PFSK-1 (cell line): ENCODE measurements around the gene CTRB1.

Experiments used
- POLR2AphosphoS5 ChIP-seq: IDR thresholded peaks from 2 replicates; pipeline ENCODE4 v1.6.1; 2012; ENCODE audit warnings: low read depth, mild to moderate bottlenecking, control low read depth, low read length, moderate library complexity
- SIN3A ChIP-seq: IDR thresholded peaks from 2 replicates; pipeline ENCODE4 v1.6.1; 2012; ENCODE audit warnings: mild to moderate bottlenecking, low read length, moderate library complexity, borderline replicate concordance; ENCODE audit not compliant: insufficient read depth
- TAF1 ChIP-seq: IDR thresholded peaks from 2 replicates; pipeline ENCODE4 v1.6.1; 2012; ENCODE audit warnings: low read length, control low read depth, borderline replicate concordance; ENCODE audit not compliant: insufficient read depth
- TF ChIP-seq, protein P1 (sequence below), 2 experiments: IDR thresholded peaks; 2 replicates each; pipeline versions ENCODE4 v1.6.1 to v1.8.0; 2011 to 2012; ENCODE audit warnings: low read depth in 2 of 2, low read length in 2 of 2, control low read depth in 1 of 2, inconsistent platforms in 1 of 2, mild to moderate bottlenecking in 1 of 2, moderate library complexity in 1 of 2; ENCODE audit not compliant: insufficient read depth in 1 of 2

DNA sequence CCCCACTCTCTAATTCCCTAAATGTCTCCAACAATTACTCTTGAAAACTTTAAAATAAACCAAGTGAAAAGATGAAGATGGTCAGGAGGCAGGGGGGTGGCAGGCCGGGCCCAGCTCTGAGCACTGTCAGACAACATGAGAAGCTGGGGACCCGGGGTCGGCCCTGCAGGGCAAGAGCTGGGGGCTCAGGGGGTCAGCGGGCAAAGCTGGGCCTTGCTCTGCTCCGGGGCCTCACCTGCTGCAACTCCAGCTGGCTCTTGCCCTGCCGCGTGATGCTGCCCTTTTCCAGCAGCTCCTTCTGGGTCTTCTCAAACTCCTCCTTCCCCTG lies 14.8 kb downstream of the CTRB1 start:
- TF ChIP-seq POLR2AphosphoS5 (no peak), TAF1 (no peak), SIN3A (no peak)
- TF ChIP-seq, protein P1, sequence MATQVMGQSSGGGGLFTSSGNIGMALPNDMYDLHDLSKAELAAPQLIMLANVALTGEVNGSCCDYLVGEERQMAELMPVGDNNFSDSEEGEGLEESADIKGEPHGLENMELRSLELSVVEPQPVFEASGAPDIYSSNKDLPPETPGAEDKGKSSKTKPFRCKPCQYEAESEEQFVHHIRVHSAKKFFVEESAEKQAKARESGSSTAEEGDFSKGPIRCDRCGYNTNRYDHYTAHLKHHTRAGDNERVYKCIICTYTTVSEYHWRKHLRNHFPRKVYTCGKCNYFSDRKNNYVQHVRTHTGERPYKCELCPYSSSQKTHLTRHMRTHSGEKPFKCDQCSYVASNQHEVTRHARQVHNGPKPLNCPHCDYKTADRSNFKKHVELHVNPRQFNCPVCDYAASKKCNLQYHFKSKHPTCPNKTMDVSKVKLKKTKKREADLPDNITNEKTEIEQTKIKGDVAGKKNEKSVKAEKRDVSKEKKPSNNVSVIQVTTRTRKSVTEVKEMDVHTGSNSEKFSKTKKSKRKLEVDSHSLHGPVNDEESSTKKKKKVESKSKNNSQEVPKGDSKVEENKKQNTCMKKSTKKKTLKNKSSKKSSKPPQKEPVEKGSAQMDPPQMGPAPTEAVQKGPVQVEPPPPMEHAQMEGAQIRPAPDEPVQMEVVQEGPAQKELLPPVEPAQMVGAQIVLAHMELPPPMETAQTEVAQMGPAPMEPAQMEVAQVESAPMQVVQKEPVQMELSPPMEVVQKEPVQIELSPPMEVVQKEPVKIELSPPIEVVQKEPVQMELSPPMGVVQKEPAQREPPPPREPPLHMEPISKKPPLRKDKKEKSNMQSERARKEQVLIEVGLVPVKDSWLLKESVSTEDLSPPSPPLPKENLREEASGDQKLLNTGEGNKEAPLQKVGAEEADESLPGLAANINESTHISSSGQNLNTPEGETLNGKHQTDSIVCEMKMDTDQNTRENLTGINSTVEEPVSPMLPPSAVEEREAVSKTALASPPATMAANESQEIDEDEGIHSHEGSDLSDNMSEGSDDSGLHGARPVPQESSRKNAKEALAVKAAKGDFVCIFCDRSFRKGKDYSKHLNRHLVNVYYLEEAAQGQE (IDR thresholded peaks at IDR 0.05; ENCODE audit: insufficient read depth in 1 of 2, low read depth in 2 of 2, low read length in 2 of 2) = no peak
